Karpas-422 (cell line): ENCODE measurements around the gene MRPS2. TPM values are rescaled to one million over a fixed set of nuclear protein-coding genes. Genes with fewer than 3 reads are reported as not detected.
A peak's percentile ranks its signal among the peaks of the same experiment; 100 is the strongest.

Experiments used
- DNase-seq: peaks from one replicate; pipeline ENCODE4 v3.0.0-alpha.2; 2015
- H2AFZ ChIP-seq: fragments of 200-600 bp; sonication (generic); 2 replicates; pipeline ENCODE4 v1.6.1; 2014; ENCODE audit warnings: antibody characterized with exemption, low read length, mixed read lengths
- H3K27ac ChIP-seq: fragments of 200-600 bp; sonication (generic); 2 replicates; pipeline ENCODE4 v1.5.1; 2014; ENCODE audit warnings: mild to moderate bottlenecking, low read length, moderate library complexity
- H3K27me3 ChIP-seq: fragments of 200-600 bp; sonication (generic); 2 replicates; pipeline ENCODE4 v1.6.1; 2014; ENCODE audit warnings: low read length, mixed read lengths
- H3K36me3 ChIP-seq: fragments of 200-600 bp; sonication (generic); 2 replicates; pipeline ENCODE4 v1.6.1; 2014; ENCODE audit warnings: low read length, mixed read lengths; ENCODE audit not compliant: insufficient read depth
- H3K4me1 ChIP-seq: fragments of 200-600 bp; sonication (generic); 2 replicates; pipeline ENCODE4 v1.6.1; 2014; ENCODE audit warnings: mild to moderate bottlenecking, low read length, mixed read lengths
- H3K4me2 ChIP-seq: fragments of 200-600 bp; sonication (generic); 2 replicates; pipeline ENCODE4 v1.6.1; 2014; ENCODE audit warnings: low read length, low read depth, mild to moderate bottlenecking; ENCODE audit not compliant: poor library complexity, severe bottlenecking
- H3K4me3 ChIP-seq: fragments of 200-600 bp; sonication (generic); 2 replicates; pipeline ENCODE4 v1.5.1; 2014; ENCODE audit warnings: mild to moderate bottlenecking, antibody characterized with exemption, low read length, mixed read lengths
- H3K79me2 ChIP-seq: fragments of 200-600 bp; sonication (generic); 2 replicates; pipeline ENCODE4 v1.6.1; 2014; ENCODE audit warnings: mild to moderate bottlenecking, low read length, mixed read lengths
- H3K9ac ChIP-seq: fragments of 200-600 bp; sonication (generic); 2 replicates; pipeline ENCODE4 v1.6.0; 2014; ENCODE audit warnings: low read length
- H3K9me2 ChIP-seq: fragments of 200-600 bp; sonication (generic), shearing (Covaris generic); replicated peaks from 2 replicates; pipeline ENCODE4 v1.6.0; 2014; ENCODE audit warnings: mild to moderate bottlenecking, low read length, moderate library complexity; ENCODE audit not compliant: insufficient read depth
- H3K9me3 ChIP-seq: fragments of 300-700, 200-600 bp; sonication (generic); 2 replicates; pipeline ENCODE4 v1.6.1; 2014; ENCODE audit warnings: low read length, mixed read lengths
- H4K20me1 ChIP-seq: fragments of 200-600 bp; sonication (generic); 2 replicates; pipeline ENCODE4 v1.6.1; 2014; ENCODE audit warnings: mild to moderate bottlenecking, antibody characterized with exemption, low read length, low read depth; ENCODE audit not compliant: insufficient read depth
- total RNA-seq: library from RNA; depleted of rRNA; stranded (reverse); fragments of >200 nt; shearing (Covaris generic); gene quantifications from 2 replicates; pipeline ENCODE4 v1.2.3, GENCODE V29; 2014; ENCODE audit warnings: low replicate concordance

The MRPS2 gene
- total RNA-seq, 1 experiment from 2014 or later, result 47.9 TPM

- no peaks in the 10 kb centered on the region for H3K36me3 ChIP-seq
- H3K4me3 ChIP-seq, result no peak overlapping the region
- no peak overlapping the region for H2AFZ ChIP-seq
- H3K79me2 ChIP-seq, result no peaks in the 10 kb centered on the region
- no peaks in the 10 kb centered on the region for H3K9me3 ChIP-seq
- no peaks in the 10 kb centered on the region for H3K4me1 ChIP-seq
- H4K20me1 ChIP-seq, result no peaks in the 10 kb centered on the region
- H3K27ac ChIP-seq, result no peak overlapping the region
- H3K9ac ChIP-seq, result no peak overlapping the region
- DNase-seq, result no peak
- no peaks in the 10 kb centered on the region for H3K27me3 ChIP-seq
- no peaks in the 10 kb centered on the region for H3K9me2 ChIP-seq
- no peak overlapping the region for H3K4me2 ChIP-seq
Observed at GRCh38 chr9:135463140-135463539, 37.3 kb upstream of the MRPS2 start.

DNA sequence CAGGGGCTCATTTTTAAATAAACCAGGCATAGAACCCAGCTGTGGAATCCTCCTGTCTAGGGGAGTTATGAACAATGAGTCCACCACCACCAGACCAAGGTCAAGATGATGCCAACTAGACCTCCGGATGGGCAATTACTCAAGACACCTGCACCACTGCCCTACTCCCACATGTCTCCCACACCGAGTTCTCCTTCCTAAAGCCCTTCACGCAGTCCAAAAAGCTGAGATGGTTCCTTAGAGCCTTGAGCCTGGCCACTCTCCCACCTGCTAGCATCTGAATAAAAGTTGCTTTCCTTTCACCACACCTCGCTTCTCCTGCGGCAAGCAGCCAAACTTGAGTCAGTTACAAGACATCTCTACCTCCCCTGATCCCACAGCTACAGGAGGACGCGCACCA, 36.3 kb upstream of the MRPS2 start:
- no peaks in the 10 kb centered on the region for H3K79me2 ChIP-seq
- H3K9ac ChIP-seq, result no peak overlapping the region
- no peaks in the 10 kb centered on the region for H3K27me3 ChIP-seq
- H3K36me3 ChIP-seq, result no peaks in the 10 kb centered on the region
- H3K4me1 ChIP-seq, result no peaks in the 10 kb centered on the region
- H2AFZ ChIP-seq, result no peak overlapping the region
- no peaks in the 10 kb centered on the region for H3K9me2 ChIP-seq
- H3K4me2 ChIP-seq, result no peak overlapping the region
- H3K4me3 ChIP-seq, result no peak overlapping the region
- H3K9me3 ChIP-seq, result no peaks in the 10 kb centered on the region
- H4K20me1 ChIP-seq, result no peaks in the 10 kb centered on the region
- no peak for DNase-seq
- H3K27ac ChIP-seq, result no peak overlapping the region

DNA sequence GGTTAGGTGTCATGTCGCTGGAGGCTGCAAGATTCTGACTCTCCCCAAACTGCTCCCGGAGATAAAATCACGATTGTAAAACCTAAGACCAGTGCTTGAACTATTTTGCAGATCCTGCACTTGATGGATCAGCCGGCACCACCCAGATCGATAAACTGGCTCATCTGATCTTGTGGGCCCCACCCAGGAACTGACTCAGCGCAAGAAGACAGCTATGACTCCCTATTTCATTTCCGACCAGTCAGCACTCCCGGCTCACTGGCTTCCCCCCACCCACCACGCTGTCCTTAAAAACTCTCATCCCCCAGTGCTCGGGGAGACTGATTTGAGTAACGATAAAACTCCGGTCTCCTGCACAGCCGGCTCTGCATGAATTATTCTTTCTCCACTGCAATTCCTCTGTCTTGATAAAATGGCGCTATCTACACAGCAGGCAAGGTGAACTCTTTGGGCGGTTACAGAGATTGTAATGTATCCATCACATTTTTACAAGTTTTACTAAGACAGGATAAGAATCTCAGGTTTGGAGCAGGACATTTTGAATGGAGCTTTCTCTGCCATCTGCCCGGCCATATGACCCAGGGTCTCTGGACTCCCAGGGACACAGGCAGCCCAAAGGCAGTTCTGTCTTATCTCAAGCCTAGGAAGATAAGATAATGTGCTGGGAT, 31.5 kb upstream of the MRPS2 start:
- no peak overlapping the region for H3K27ac ChIP-seq
- DNase-seq, result no peak
- H3K4me1 ChIP-seq, result no peaks in the 10 kb centered on the region
- H3K36me3 ChIP-seq, result no peaks in the 10 kb centered on the region
- no peaks in the 10 kb centered on the region for H3K9me2 ChIP-seq
- no peak overlapping the region for H3K4me2 ChIP-seq
- H3K4me3 ChIP-seq, result no peak overlapping the region
- H3K9me3 ChIP-seq, result no peaks in the 10 kb centered on the region
- no peaks in the 10 kb centered on the region for H3K79me2 ChIP-seq
- H3K9ac ChIP-seq, result no peak overlapping the region
- no peaks in the 10 kb centered on the region for H3K27me3 ChIP-seq
- H2AFZ ChIP-seq, result no peak overlapping the region
- no peaks in the 10 kb centered on the region for H4K20me1 ChIP-seq

DNA sequence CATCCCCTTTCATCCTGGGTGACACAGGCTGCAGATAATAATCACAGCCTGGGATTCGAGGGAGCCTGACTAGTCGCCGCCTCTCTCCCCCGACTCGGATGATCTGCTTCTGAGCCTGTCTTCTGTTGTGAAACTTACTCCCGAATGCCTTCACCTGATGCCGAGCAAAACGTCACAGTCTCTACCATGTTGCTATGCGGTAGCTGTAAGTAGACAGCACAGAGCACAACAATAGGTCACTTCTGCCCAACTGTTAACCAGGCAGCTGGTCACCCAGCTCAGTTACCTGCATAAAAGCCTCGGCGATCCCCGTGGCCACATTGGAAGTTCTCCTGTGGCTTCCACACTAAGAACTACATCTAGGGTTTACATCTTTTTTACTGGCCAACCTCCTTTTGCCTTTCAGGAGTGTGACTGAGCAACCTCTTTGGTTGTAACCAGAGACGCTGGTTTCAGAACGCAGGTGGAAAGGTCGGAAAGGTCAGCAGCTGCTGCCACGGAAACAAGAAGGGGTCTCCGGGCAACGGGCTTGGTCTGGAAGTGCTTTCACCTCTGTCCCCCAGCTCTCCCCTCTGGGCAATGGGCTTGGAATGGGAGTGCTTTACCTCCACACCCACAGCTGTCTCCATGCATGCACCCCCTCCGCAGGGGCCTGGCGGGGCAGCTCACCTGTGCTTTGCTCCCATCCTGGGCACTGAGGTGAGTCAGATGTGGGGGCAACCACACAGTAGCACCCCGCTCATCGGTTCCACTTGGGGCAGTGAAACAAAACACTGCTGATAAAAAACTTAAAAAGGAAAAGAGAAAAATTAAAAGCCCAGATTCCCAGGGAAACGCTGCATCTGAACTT, 28.5 kb upstream of the MRPS2 start:
- H3K4me3 ChIP-seq, result no peak overlapping the region
- H2AFZ ChIP-seq, result no peak overlapping the region
- no peaks in the 10 kb centered on the region for H3K36me3 ChIP-seq
- H3K79me2 ChIP-seq, result no peaks in the 10 kb centered on the region
- H3K4me1 ChIP-seq, result no peaks in the 10 kb centered on the region
- H3K27ac ChIP-seq, result no peak overlapping the region
- H3K4me2 ChIP-seq, result no peak overlapping the region
- no peaks in the 10 kb centered on the region for H3K9me3 ChIP-seq
- H3K9ac ChIP-seq, result no peak overlapping the region
- no peak for DNase-seq
- H3K27me3 ChIP-seq, result no peaks in the 10 kb centered on the region
- no peaks in the 10 kb centered on the region for H3K9me2 ChIP-seq
- H4K20me1 ChIP-seq, result no peaks in the 10 kb centered on the region

DNA sequence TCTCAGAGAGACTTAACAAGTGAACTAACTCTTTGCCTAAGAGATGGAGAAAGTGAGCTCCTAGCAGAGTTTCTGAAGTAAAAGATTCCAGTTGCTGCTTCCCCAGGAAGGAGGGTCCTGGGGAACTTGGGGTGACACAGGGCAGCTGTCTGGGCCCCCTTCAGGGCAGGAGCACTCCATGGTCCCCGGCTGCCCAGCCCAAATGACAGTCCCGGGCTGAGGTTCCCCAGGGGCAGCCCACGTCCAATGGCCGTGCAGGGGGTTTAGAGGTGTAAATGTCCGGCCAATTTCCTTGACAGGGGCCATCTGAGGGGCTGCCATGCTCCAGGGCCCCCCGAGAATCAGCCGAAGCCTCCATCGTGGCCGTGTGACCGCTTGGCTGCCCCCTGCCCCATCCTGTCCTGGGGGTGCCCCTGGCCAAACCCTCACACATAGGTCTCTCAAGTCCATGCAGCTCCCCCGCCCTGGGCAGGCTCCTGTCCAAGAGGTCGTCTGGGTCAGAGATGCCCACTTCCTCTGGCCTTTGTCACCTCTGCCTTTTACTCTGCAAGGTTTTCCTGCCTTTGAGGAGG, 26.4 kb upstream of the MRPS2 start:
- H3K79me2 ChIP-seq, result no peaks in the 10 kb centered on the region
- no peak overlapping the region for H3K4me2 ChIP-seq
- H3K9ac ChIP-seq, result no peak overlapping the region
- no peak overlapping the region for H2AFZ ChIP-seq
- H3K9me3 ChIP-seq, result no peaks in the 10 kb centered on the region
- no peak overlapping the region for H3K27ac ChIP-seq
- H3K4me1 ChIP-seq, result no peaks in the 10 kb centered on the region
- no peaks in the 10 kb centered on the region for H4K20me1 ChIP-seq
- no peaks in the 10 kb centered on the region for H3K36me3 ChIP-seq
- H3K4me3 ChIP-seq, result no peak overlapping the region
- H3K9me2 ChIP-seq, result no peaks in the 10 kb centered on the region
- no peak for DNase-seq
- no peaks in the 10 kb centered on the region for H3K27me3 ChIP-seq

DNA sequence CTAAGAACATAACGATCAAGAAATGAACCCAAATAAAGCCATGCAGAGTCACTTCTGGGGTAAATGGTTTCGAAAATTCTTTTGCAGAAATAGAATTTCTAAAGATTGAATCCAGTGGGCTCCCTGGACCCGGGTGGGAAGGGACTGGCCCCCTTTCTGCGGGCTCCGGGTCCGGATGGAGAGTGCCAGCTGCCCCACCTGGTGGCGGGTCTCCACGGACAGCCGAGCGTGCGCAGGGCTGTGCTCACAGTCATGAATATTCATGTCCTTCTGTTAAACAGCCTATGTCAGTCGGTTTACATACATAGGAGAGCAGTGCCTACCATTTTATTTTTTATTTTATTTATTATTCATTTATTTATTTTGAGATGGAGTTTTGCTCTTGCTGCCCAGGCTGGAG, 25.6 kb upstream of the MRPS2 start:
- H3K9ac ChIP-seq, result no peak overlapping the region
- H3K79me2 ChIP-seq, result no peaks in the 10 kb centered on the region
- no peaks in the 10 kb centered on the region for H4K20me1 ChIP-seq
- DNase-seq, result peak; percentile 71
- no peaks in the 10 kb centered on the region for H3K9me3 ChIP-seq
- no peak overlapping the region for H3K4me2 ChIP-seq
- H3K4me3 ChIP-seq, result no peak overlapping the region
- no peaks in the 10 kb centered on the region for H3K4me1 ChIP-seq
- H3K36me3 ChIP-seq, result no peaks in the 10 kb centered on the region
- H3K27me3 ChIP-seq, result no peaks in the 10 kb centered on the region
- no peaks in the 10 kb centered on the region for H3K9me2 ChIP-seq
- no peak overlapping the region for H2AFZ ChIP-seq
- no peak overlapping the region for H3K27ac ChIP-seq

DNA sequence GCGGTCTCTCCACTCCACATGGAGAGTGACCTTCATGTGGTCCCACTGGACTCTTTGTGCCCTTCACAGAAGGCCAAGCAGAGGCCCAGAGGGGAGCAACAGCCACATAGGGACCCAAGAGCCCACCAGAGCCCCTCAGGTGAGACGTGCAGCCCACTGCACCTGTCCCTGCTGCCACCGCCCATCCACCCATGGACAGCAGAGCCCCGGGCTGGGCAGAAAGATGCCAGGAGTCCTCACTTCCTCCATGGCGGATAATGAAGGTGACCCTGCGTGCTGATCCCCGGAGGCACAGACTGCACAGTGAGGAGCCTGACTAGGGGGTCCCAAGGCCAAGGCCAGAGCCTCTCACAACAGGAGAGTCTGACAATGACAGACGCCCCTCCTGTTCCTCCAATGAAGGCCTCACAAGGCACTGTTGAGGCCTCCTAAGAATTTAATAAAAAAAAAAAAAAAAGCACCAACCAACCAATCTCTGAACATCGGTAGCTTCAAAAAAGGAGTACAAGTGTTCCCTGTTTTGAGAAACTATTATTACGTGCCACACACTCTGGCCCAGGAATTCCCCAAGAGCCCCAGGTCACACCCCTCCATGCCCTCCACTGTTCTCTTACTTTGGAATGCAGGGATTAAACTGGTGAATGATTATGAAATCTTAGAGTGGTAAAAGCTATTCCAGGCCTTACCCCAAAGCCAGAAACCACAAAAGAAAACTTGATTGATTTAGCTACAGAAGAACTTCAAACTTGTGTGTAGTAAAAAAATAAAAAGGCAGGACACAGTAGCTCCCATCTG, 23.7 kb upstream of the MRPS2 start:
- Histone ChIP-seq H3K9ac (no peak overlapping the region), H3K27ac (no peak overlapping the region), H3K4me2 (no peak overlapping the region)

GRCh38 chr9:135478191-135478590, 22.3 kb upstream of the MRPS2 start:
- H3K9me3 ChIP-seq, result no peaks in the 10 kb centered on the region
- H3K27ac ChIP-seq, result no peak overlapping the region
- no peak overlapping the region for H3K9ac ChIP-seq
- H2AFZ ChIP-seq, result no peak overlapping the region
- H3K4me1 ChIP-seq, result peaks cover 14% of the 10 kb centered on the region
- no peaks in the 10 kb centered on the region for H3K27me3 ChIP-seq
- H3K9me2 ChIP-seq, result no peaks in the 10 kb centered on the region
- no peak overlapping the region for H3K4me3 ChIP-seq
- no peaks in the 10 kb centered on the region for H3K36me3 ChIP-seq
- H4K20me1 ChIP-seq, result no peaks in the 10 kb centered on the region
- no peaks in the 10 kb centered on the region for H3K79me2 ChIP-seq
- no peak overlapping the region for H3K4me2 ChIP-seq
- DNase-seq, result no peak

More for the DNA sequence above, 23.7 kb upstream of the MRPS2 start:
- Histone ChIP-seq H2AFZ (no peak overlapping the region), H4K20me1 (no peaks in the 10 kb centered on the region), H3K9me2 (no peaks in the 10 kb centered on the region), H3K27me3 (no peaks in the 10 kb centered on the region), H3K4me3 (no peak overlapping the region), H3K9me3 (no peaks in the 10 kb centered on the region), H3K79me2 (no peaks in the 10 kb centered on the region), H3K36me3 (no peaks in the 10 kb centered on the region), H3K4me1 (peaks cover 4% of the 10 kb centered on the region)
- no peak for DNase-seq
